ENCODE results near the gene AKIP1.

GRCh38 chr11:8930456-8931175, 19.6 kb downstream of the AKIP1 start:
- TF ChIP-seq, protein P1, sequence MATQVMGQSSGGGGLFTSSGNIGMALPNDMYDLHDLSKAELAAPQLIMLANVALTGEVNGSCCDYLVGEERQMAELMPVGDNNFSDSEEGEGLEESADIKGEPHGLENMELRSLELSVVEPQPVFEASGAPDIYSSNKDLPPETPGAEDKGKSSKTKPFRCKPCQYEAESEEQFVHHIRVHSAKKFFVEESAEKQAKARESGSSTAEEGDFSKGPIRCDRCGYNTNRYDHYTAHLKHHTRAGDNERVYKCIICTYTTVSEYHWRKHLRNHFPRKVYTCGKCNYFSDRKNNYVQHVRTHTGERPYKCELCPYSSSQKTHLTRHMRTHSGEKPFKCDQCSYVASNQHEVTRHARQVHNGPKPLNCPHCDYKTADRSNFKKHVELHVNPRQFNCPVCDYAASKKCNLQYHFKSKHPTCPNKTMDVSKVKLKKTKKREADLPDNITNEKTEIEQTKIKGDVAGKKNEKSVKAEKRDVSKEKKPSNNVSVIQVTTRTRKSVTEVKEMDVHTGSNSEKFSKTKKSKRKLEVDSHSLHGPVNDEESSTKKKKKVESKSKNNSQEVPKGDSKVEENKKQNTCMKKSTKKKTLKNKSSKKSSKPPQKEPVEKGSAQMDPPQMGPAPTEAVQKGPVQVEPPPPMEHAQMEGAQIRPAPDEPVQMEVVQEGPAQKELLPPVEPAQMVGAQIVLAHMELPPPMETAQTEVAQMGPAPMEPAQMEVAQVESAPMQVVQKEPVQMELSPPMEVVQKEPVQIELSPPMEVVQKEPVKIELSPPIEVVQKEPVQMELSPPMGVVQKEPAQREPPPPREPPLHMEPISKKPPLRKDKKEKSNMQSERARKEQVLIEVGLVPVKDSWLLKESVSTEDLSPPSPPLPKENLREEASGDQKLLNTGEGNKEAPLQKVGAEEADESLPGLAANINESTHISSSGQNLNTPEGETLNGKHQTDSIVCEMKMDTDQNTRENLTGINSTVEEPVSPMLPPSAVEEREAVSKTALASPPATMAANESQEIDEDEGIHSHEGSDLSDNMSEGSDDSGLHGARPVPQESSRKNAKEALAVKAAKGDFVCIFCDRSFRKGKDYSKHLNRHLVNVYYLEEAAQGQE (IDR thresholded peaks at IDR 0.05), result no peak
- TF ChIP-seq, protein P2, sequence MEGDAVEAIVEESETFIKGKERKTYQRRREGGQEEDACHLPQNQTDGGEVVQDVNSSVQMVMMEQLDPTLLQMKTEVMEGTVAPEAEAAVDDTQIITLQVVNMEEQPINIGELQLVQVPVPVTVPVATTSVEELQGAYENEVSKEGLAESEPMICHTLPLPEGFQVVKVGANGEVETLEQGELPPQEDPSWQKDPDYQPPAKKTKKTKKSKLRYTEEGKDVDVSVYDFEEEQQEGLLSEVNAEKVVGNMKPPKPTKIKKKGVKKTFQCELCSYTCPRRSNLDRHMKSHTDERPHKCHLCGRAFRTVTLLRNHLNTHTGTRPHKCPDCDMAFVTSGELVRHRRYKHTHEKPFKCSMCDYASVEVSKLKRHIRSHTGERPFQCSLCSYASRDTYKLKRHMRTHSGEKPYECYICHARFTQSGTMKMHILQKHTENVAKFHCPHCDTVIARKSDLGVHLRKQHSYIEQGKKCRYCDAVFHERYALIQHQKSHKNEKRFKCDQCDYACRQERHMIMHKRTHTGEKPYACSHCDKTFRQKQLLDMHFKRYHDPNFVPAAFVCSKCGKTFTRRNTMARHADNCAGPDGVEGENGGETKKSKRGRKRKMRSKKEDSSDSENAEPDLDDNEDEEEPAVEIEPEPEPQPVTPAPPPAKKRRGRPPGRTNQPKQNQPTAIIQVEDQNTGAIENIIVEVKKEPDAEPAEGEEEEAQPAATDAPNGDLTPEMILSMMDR (IDR thresholded peaks at IDR 0.05; ENCODE audit: low read depth, low read length, missing input control), result no peak
- TF ChIP-seq YY1 (IDR thresholded peaks at IDR 0.05) (no peak), EGR1 (IDR thresholded peaks at IDR 0.05; ENCODE audit: low read depth in 2 of 2) (no peak), TAF1 (conservative IDR thresholded peaks at IDR 0.05) (no peak), SP1 (IDR thresholded peaks at IDR 0.05) (no peak), MAX (IDR thresholded peaks at IDR 0.05) (no peak), RAD21 (IDR thresholded peaks at IDR 0.05) (no peak)
